Fibroblast of peridontal ligament (primary cell): ENCODE measurements around the gene CD2BP2.
"Not testable (repeated sequence)": the region's sequence is repeated elsewhere in the genome, so short reads cannot be mapped to it uniquely, and the experiment has no call there.

Source experiments
- DNase-seq: peaks from one replicate; pipeline ENCODE4 v3.0.0-alpha.2; 2010; ENCODE audit errors: extremely low read depth

The CD2BP2 gene

DNA sequence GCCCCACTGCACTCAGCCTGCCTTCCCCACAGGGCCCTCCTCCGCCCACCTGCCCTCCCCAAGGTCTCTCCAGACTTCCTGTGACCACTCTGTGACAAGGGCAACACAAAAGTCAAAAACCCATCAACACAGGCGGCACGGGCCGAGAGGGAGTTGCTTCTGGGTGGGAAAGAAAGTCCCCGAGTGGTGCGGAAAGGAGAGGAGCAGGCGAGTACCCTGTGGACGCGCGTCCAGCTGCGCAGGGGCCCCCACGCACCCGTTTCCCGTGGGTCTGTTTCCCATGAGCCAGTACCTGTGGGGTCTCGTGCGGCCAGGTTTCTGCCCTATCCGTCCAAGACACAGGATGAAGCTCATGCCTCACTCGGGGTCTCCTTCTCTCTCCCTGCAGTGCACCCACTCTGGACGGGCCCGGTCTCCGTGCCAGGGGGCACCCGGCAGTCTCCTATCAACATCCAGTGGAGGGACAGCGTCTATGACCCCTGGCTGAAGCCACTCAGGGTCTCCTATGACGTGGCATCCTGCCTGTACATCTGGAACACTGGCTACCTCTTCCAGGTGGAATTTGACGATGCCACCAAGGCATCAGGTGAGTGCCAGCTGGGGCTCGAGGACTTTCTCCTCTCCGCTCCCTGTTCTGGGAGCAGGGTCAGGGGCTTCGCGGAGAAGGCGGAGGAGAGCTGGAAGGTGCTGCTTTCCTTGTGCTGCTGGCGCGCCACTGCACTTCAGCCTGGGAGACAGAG lies 12.2 kb downstream of the CD2BP2 start:
- DNase-seq: no peak

DNA sequence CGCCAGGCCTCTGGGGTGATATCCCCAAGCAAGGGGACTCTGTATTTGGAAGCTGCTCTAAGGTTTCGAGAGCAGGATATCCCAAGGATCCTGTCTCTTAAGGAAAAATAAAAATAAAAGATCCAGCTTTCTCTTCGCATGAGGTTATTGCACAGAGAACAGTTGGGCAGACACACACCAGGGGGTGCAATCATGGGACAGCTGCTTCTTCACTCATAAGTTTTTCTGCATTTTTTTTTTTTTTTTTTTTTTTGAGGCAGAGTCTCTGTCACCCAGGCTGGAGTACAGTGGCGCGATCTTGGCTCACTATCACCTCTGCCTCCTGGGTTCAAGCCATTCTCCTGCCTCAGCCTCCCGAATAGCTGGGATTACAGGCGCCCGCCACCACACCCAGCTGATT lies 13.1 kb downstream of the CD2BP2 start:
- DNase-seq: not testable (repeated sequence)

GRCh38 chr16:30340621-30341020 lies 14.5 kb downstream of the CD2BP2 start:
- no peak for DNase-seq

DNA sequence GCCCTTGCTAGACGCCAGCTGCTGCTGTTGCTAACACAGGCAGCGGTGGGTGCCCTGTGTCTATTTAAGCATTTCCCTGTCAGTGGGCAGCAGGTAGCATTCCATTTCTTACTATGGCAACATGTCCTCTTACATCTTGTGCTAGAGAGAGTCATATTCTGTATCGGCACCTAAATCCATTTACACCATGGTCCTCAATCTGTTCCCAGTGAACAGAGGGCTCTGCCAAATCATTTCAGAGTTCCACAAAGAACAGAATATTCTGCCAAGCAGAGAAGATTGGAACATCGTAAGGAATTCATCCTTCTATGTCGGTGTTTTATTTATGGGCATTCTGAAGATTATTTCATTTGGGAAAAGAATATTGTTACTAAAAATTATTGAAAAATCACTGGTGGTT lies 16.4 kb downstream of the CD2BP2 start:
- not testable (repeated sequence) for DNase-seq

- not testable (repeated sequence) for DNase-seq
Measured at GRCh38 chr16:30337964-30338357, 17.1 kb downstream of the CD2BP2 start.

GRCh38 chr16:30335598-30336474 lies 19.3 kb downstream of the CD2BP2 start:
- peak; percentile 37 for DNase-seq

GRCh38 chr16:30335028-30335597 lies 20.0 kb downstream of the CD2BP2 start:
- DNase-seq: peak; percentile 50

DNA sequence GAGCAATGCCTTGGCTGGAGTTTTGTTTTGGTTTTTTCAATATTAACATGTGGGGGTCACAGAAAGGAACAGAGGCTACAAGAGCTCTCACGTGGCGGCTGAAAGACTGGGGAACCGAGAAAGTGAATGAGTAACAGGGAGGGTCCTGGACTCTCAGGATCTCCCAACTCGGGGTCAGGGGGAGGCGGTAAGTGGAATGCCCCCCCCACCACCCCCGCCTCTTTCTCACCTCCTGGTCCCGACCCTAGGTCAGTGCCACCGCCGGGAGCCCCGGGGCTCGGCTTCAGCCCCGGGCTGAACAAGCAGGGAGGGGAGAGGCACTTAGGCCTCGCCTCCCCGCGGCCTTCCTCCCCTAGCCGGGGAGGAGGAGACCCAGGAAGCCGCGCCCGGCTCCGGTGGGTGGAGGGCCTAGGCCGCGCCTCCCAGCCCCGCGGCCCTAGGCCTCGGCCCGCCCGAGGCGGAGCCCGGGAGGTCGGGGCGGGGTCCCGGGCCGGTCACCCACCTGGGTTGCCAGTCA lies 20.6 kb downstream of the CD2BP2 start:
- DNase-seq: peak; percentile 58

- DNase-seq: not testable (repeated sequence)
Measured at GRCh38 chr16:30324220-30324619, 30.9 kb downstream of the CD2BP2 start.

- DNase-seq: not testable (repeated sequence)
Measured at GRCh38 chr16:30318647-30319046, 36.5 kb downstream of the CD2BP2 start.

GRCh38 chr16:30310937-30311336 lies 44.2 kb downstream of the CD2BP2 start:
- not testable (repeated sequence) for DNase-seq

DNA sequence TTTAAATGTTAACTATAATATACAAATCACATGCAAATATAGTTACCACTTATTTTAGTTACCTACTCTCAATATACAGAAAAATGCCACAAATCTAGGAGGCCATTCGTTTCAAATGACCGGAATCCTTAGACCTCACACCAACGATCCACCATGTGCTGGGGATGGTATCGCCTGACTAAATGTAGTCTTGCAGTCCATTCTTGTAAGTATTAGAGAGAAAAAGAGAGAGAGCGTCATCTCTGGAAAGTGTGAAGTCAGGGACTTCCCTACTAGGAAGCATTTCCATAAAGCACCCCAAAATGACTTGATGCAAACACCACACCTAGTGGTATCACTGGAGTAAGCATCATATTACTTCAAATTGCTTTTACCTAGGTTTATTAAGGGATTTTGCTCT lies 45.9 kb downstream of the CD2BP2 start:
- not testable (repeated sequence) for DNase-seq
